ENCODE measurements around the gene TMEM131. TPM values are rescaled to one million over a fixed set of nuclear protein-coding genes. Genes with fewer than 3 reads are reported as not detected.

Gene TMEM131
- total RNA-seq, 4 donors from 2014 or later, result 39.0 to 58.5 (median 41.3) TPM

GRCh38 chr2:97736185-97736584 is 259.6 kb downstream of the TMEM131 start:
- Histone ChIP-seq H3K4me1 (no peaks in the 10 kb centered on the region), H3K36me3 (no peaks in the 10 kb centered on the region), H3K9me3 (no peaks in the 10 kb centered on the region), H3K27me3 (no peaks in the 10 kb centered on the region), H3K4me3 (no peak overlapping the region), H3K27ac (no peak overlapping the region)
- WGBS, 2 donors, result 74% methylated on average over 4 of the region's 4 CpGs
- DNase-seq (ENCODE audit: low spot score in 2 of 2), result no peak
- TF ChIP-seq POLR2A (IDR thresholded peaks at IDR 0.05), result no peak
- TF ChIP-seq EP300 (IDR thresholded peaks at IDR 0.05), result no peak
- no peak for TF ChIP-seq CTCF (IDR thresholded peaks at IDR 0.05)

GRCh38 chr2:97735161-97735561 is 260.6 kb downstream of the TMEM131 start:
- no peak overlapping the region for H3K4me3 ChIP-seq
- DNase-seq (ENCODE audit: low spot score in 2 of 2), result no peak
- WGBS, 2 donors, result 93 to 94% methylated on average over 28 to 29 of the region's 29 CpGs
- H3K27ac ChIP-seq, result no peak overlapping the region
- H3K27me3 ChIP-seq, result no peaks in the 10 kb centered on the region
- H3K4me1 ChIP-seq, result no peaks in the 10 kb centered on the region
- peaks cover 0 to 7% (median 0%) of the 10 kb centered on the region in 4 donors for H3K9me3 ChIP-seq
- H3K36me3 ChIP-seq, result no peaks in the 10 kb centered on the region
- TF ChIP-seq POLR2A (IDR thresholded peaks at IDR 0.05) (no peak), EP300 (IDR thresholded peaks at IDR 0.05) (no peak), CTCF (IDR thresholded peaks at IDR 0.05) (no peak)

GRCh38 chr2:97734061-97735051 is 261.4 kb downstream of the TMEM131 start:
- no peaks in the 10 kb centered on the region for H3K27me3 ChIP-seq
- WGBS, 2 donors, result 91% methylated on average over 36 to 39 of the region's 44 CpGs
- no peak overlapping the region for H3K27ac ChIP-seq
- no peak for DNase-seq (ENCODE audit: low spot score in 2 of 2)
- no peak for TF ChIP-seq POLR2A (IDR thresholded peaks at IDR 0.05)
- H3K4me3 ChIP-seq, result no peak overlapping the region
- H3K4me1 ChIP-seq, result no peaks in the 10 kb centered on the region
- no peaks in the 10 kb centered on the region for H3K36me3 ChIP-seq
- peaks cover 0 to 14% (median 0%) of the 10 kb centered on the region in 4 donors for H3K9me3 ChIP-seq

- TF ChIP-seq CTCF (IDR thresholded peaks at IDR 0.05) (no peak), POLR2A (IDR thresholded peaks at IDR 0.05) (no peak), EP300 (IDR thresholded peaks at IDR 0.05) (no peak)
- DNase-seq (ENCODE audit: low spot score in 2 of 2), result no peak
- 87% methylated on average over 20 of the region's 20 CpGs for WGBS, 2 donors
- Histone ChIP-seq H3K4me3 (no peak overlapping the region), H3K4me1 (no peaks in the 10 kb centered on the region), H3K9me3 (peaks cover 0 to 18% (median 0%) of the 10 kb centered on the region in 4 donors), H3K27ac (no peak overlapping the region), H3K36me3 (no peaks in the 10 kb centered on the region), H3K27me3 (no peaks in the 10 kb centered on the region)
Observed at GRCh38 chr2:97733341-97734035, 262.3 kb downstream of the TMEM131 start.

GRCh38 chr2:97732436-97733340 is 263.1 kb downstream of the TMEM131 start:
- Histone ChIP-seq H3K27me3 (no peaks in the 10 kb centered on the region), H3K9me3 (peaks cover 0 to 18% (median 0%) of the 10 kb centered on the region in 4 donors), H3K27ac (no peak overlapping the region), H3K4me1 (no peaks in the 10 kb centered on the region), H3K36me3 (no peaks in the 10 kb centered on the region), H3K4me3 (no peak overlapping the region)
- no peak for DNase-seq (ENCODE audit: low spot score in 2 of 2)
- WGBS, 2 donors, result 91% methylated on average over 9 to 26 of the region's 28 CpGs
- no peak for TF ChIP-seq POLR2A (IDR thresholded peaks at IDR 0.05)
- no peak for TF ChIP-seq EP300 (IDR thresholded peaks at IDR 0.05)
- no peak for TF ChIP-seq CTCF (IDR thresholded peaks at IDR 0.05)
